CD1c-positive myeloid dendritic cell (primary cell): ENCODE results near the gene SEMA4F.
"Not testable (repeated sequence)": the region's sequence is repeated elsewhere in the genome, so short reads cannot be mapped to it uniquely, and the experiment has no call there.

Experiments used
- DNase-seq: peaks from one replicate; pipeline ENCODE4 v3.0.0-alpha.2; 2016; ENCODE audit errors: extremely low spot score

The SEMA4F gene, protein sequence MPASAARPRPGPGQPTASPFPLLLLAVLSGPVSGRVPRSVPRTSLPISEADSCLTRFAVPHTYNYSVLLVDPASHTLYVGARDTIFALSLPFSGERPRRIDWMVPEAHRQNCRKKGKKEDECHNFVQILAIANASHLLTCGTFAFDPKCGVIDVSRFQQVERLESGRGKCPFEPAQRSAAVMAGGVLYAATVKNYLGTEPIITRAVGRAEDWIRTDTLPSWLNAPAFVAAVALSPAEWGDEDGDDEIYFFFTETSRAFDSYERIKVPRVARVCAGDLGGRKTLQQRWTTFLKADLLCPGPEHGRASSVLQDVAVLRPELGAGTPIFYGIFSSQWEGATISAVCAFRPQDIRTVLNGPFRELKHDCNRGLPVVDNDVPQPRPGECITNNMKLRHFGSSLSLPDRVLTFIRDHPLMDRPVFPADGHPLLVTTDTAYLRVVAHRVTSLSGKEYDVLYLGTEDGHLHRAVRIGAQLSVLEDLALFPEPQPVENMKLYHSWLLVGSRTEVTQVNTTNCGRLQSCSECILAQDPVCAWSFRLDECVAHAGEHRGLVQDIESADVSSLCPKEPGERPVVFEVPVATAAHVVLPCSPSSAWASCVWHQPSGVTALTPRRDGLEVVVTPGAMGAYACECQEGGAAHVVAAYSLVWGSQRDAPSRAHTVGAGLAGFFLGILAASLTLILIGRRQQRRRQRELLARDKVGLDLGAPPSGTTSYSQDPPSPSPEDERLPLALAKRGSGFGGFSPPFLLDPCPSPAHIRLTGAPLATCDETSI

DNA sequence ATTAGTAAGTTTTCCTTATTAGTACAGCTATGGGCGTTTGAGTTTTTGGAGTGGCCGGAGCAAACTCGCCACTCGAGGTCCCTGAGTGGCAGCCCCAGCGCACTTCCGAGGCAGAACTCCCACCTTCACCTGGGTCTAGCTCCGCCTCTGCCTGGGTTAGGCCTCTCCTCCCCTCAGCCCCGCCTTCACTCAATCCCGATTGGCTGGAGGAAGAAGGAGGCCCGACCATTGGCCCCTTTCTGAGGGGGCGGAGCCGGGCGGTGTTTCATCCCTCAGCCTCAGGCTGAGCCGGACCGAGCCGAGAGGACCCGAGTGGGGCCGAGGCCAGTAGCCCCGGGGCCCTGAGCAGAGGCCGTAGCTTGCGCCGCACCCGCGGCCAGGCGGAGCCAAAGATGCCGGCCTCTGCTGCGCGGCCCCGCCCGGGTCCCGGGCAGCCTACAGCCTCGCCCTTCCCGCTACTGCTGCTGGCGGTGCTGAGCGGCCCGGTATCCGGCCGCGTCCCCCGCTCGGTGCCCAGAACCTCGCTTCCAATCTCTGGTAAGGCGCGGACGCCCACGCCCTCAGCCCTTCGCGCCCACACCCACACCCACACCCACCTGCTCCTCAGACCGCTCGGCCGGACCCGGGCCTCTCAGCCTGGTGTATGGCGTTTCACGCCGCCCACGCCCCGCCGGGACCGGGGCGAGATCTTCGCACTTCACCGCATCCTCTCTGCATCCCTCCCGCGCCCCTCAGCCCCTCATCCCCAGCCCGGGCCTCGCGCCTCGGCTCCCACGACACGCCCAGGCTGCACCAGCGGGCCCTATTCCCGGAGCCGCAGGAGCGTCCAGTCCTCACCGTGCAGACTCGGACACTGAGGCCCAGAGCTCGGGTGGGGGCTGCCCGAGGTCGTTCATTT, at the start of gene SEMA4F:
Gene SEMA4F, plus strand, starts transcription at position 263 of the 898 bp plus-strand sequence. Its CDS starts 130 bp downstream, at position 393.
- peak; percentile 93 for DNase-seq

DNA sequence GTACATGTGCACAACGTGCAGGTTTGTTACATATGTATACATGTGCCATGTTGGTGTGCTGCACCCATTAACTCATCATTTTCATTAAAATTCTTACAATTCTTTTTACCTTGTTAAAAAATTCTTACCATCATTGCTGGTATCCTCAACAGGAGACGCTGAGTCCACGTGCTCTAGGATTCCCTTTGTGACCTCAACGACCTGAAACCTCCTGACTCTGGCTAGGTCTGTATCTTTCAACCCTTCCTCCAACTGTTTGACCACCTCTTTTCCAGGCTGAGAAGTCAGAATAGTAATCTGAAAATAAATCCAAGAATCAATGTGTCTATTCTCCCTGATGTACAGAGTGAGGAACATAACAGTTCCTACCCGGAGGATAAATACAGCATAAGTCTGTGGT, 47.1 kb upstream of the SEMA4F start:
- DNase-seq = no peak

DNA sequence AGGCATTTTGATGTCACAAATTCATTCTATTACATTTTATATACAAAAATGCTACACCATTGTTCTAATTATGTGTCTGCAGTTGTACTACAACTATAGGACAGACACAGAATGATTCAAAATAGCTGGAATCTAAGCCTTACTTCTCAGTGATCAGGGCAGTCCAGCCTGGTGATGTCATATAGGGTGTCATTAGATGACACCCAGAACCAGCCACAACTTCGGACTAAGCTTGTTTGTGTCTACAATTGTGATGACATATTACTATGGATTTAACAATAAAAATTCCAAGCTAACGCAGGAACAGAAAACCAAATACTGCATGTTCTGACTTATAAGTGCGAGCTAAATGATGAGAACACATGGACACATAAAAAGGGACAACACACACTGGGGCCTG, 36.9 kb upstream of the SEMA4F start:
- no peak for DNase-seq

DNA sequence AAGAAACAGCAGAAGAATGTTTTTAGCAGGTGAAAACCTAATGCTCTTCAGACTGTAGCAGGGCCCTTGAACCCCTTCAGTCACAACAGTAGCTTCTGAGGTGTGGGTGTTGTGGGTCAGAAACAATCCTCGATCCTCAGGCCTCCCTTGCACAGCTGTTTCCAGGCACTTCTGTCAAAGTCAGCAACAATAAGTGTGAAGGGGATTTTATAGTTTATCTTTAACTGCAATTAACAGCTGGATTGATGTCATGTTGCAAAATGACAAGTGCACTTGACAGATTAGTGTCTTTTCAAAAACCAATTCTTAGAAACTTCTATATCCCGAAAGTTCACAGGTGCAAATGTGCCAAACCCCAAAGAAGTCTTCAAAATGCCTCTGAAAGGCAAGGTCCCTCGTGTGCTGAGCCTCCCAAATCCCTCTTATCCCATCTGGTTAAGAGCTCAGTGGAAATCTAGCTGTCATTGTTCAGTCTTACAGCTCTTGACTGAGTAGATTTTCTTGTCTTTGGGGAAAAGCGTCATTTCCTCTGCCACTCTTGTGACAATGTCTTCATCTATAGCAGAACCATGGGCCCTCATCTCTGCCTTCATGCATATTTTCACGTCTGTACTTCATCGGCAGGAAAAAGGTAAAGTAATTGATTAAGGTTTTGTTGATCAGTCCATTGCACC, 35.5 kb upstream of the SEMA4F start:
- no peak for DNase-seq

DNA sequence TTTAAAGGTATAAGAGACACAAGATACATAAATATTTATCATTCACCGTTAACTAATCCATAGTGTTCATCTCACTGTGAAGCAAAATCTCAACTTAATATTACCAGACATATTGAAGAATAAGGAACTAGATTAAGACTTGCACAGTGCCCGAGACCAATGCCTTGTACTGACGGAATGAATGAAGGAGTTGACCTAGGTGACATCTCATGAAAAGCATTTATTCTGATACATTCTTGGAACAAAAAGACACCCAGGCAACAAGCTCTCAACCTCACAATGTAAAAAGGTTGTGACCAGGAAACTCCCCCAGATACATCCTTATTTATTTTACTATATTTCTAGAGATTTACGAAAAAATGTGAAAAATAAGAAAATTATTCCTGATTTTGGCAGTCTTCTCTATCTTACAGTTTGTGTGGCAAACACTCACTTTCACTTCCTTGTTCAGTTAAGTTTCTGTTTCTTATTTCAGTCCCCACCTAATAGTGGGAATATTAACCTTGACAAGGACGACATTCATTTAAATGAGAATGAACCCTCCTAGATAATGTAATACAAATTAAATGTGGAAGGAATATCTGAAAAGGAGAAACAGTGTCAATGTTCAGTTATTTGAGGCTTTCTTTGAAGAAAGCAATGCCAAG, 34.3 kb upstream of the SEMA4F start:
- DNase-seq = peak; percentile 49

DNA sequence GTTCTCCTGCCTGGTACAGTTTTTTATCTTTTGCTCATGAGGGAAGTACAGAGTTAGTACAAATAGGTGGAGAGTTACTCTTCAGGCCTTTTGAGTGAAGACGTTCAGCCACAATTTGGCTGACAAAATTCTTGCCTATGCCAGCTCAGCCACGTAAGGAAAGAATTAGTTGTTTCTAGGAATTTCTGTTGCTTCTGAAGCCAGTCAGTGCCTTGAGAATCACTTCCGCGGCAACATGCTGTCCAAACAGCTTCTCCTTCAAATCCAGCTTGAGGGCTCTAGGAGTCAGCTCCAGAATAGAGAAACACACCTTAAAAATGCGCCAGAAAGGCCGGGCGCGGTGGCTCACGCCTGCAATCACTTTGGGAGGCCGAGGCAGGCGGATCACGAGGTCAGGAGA, 33.4 kb upstream of the SEMA4F start:
- DNase-seq = no peak

DNA sequence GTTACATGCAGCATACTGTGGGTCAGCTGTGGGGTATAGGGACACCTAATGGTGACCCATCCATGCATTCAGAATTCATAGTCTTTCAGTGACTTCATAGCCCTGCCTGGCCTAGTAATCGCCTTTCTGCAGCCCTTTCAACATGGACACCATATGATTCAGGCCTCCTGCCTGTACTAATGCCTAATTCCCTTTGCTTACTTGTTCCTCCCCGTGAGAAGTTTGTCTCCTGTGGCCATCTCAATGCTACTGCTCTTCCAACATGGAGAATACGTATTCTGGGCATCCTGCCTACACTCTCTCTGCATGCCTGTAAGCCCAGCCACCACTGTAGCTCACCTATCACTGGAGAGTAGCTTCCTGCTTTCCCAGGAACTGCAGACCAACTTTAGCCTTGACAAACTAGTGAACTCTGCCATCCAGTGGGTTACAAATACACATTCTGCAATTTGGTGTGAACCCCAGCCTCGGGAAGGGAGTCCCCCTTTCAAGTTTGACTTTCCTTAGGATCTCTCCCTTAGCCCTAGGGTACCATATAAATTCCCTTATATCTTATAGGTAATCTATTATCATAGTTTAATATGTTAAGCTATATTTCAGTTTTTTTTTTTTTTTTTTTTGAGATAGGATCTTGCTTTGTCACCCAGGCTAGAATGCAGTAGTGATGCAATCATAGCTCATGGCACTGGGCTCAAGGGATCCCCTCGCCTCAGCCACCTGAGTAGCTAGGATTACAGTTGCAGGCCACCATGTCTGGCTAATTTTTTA, 28.2 kb upstream of the SEMA4F start:
- no peak for DNase-seq

DNA sequence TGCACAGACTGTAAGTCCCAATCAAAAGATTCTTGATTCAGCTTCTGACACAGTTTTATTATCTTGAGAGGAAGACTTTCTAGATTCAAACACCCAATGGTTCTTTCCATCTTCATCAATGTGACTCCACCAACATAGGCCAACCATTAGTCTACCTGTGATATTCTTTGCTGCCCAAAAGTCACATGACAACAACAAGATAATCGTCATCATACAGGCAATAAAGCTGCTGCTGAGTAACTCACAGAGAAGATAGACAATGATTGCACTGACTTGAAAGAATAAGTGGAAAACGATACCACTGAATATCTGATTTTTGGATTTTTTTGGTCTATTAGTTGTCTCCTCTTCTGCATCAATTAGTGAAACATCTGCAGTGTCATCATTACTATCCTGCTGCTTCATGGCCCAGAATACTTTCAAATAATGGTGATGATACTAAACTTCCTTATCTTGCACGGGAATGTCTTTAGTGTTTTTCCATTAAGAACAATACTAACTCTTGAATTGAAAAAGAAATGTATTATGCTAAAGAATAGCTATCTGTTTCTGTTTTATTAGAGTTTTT, 25.4 kb upstream of the SEMA4F start:
- no peak for DNase-seq

DNA sequence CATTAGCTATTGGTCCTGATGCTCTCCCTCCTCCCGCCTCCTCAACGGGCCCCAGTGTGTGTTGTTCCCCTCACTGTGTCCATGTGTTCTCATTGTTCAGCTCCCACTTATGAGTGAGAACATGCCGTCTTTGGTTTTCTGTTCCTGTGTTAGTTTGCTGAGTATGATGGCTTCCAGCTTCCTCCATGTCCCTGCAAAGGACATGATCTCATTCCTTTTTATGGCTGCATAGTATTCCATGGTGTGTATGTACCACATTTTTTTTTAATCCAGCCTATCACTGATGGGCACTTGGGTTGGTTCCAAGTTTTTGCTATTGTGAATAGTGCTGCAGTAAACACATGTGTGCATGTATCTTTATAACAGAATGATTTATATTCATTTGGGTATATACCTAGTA, 23.6 kb upstream of the SEMA4F start:
- DNase-seq = not testable (repeated sequence)

DNA sequence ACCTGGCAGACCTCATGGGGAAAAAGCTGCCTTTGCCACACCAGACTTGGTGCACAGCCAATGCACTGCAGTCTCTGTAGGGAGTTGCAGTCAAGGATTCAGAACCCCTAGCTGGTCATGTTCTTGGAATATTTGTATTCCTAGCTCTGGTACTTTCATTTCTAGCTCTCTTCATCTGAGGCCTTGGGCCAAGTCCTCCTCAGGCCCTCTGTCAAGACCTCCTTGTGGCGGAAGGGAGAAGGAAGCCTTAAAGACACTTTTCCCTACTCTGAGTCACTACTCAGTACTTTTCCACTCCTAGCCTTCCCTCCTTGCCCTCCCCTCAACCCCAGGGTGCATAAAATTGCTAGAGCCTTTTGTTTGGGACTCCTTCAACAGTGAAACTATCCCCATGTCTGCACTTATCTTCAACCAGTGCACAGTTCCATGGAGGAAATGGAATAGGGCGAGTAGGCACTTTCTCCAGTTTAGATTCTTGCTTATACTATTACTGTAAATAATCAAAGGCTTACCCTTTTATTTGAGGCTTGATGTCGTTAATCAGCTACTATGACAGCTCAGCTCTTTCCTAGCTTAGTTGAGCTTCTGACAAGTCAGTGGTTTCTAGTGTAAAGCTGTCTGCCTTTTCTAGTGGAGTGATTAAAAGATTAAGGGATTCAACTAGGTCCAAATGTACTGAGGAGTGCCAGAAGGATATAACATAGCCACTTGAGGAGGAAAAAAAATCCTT, 21.7 kb upstream of the SEMA4F start:
- DNase-seq = no peak

DNA sequence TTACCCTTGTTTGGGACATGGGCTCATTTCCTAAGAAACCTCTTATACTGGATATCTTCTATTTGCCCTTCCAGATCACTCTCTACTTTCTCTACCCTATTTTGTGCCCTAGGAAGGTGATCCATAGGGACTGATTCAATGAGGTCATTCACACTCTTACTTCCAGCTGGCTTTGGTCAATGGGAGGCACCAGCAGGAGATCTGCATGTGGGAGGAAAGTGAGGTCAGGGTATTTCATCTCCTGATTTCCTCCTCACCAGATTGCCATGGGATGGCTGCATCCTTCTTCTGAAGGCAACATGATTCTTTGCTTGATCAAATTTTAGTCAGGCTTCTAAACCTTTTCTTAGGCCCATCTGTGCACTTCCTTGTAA, 21.1 kb upstream of the SEMA4F start:
- DNase-seq = no peak

DNA sequence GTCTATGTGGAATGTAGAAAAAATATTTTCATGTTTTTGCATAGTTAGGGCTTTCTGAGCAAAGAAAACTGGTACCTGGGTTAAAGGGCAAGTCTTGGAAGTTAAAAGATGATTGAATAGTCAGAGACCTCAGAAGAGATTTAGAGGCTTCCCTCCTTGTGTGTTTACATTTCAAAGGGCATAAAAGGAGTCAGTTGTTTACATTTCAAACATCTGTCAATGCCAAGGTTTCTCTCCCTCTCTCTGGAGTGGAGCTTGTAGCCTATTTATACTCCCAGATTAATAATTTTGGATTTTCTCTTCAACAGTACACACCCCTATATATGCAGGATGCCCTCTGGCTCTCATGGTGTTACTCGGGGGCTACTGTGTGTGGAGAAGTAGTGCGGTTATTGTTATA, 14.5 kb upstream of the SEMA4F start:
- DNase-seq = no peak

DNA sequence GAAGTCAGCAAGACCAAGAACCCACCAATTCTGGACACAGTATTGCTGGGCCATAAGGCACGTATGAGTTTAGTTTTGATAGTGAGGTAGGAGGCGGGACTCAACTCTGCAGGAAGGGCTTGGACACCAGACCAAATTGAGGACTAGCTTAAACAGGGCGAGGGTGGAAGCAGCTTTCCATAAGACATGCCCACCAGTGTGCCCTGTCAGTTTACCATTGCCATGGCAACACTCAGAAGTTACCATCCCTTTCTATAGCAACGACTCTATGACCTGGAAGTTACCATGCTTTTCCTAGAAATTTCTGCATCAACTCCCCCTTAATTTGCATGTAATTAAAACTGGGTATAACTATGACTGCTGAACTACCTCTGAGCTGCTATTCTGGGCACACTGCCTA, 8.7 kb upstream of the SEMA4F start:
- DNase-seq = no peak

DNA sequence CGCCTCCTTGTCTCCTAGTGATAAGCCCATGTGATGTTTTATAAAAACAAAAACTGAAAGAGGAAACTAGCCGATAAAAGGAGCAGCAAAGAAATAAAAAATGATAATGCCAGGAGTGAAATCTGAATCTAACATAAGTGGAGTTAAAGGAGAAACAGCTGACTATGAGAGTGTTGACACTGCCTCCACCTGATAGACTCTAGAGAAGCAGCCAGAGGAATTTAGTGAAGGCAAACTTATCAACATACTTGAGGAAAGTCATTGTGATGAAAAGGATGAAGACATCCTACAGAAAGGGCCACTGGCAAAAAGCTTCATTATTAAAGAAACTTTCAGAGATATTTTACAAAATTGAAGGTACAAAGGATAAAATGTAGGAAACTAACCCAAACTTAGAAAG, 7.8 kb upstream of the SEMA4F start:
- DNase-seq = no peak

DNA sequence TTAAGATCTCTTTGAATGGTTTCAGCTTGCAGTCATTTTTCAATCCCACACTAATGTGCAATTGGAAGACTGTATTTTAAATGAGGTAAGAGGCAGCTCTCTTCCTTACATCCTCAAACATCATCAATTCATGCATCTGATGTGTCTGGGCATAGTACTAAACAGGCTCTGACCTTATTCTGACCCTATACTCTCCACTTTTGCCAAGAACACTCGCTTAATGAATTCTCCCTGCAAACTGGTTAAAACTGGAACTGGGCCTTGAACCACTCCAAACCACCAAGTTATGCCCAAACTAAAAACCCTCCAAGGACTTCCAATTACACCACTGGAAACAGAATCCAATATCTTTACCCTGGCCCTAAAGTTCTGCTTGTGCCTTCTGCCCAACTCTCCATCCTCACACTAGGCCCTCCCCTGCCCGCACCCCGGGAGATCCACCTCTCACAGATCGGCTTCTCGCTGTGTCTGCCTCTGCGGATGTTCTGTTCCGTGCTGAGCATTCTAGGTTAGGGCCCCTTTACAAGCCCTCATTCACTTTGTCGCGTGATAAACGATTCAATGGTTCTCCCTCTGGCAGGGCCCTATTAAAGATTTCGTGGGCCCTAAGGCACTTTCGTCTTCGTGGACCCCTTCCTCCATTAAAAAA, 7.1 kb upstream of the SEMA4F start:
- no peak for DNase-seq

DNA sequence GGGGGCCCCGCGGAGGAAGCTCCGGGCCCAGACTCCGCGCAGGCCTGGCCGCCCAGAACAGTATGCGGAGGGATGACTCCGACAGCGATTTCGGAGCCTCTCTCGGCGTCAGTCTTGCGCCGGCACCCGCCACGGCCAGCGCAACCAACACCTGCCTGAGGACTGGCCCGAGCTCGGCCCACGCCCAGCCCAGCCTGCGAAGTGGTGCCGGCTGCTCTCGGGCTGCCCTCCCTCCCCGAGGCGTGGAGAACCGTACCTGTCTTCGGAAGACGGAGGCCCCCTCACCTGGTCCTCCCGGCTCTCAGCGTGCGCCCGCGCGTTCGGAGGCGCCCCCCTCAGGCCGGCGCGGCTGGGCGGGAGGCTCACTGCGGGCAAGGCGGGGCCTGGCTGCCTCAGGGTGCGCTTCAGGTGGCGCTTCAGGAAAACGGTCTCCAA, 6.0 kb upstream of the SEMA4F start, which contains the start of gene M1AP:
Gene M1AP, minus strand, starts transcription at position 322 of the 435 bp plus-strand sequence. CDS start 8,055 bp downstream, outside the sequence.
- no peak for DNase-seq

DNA sequence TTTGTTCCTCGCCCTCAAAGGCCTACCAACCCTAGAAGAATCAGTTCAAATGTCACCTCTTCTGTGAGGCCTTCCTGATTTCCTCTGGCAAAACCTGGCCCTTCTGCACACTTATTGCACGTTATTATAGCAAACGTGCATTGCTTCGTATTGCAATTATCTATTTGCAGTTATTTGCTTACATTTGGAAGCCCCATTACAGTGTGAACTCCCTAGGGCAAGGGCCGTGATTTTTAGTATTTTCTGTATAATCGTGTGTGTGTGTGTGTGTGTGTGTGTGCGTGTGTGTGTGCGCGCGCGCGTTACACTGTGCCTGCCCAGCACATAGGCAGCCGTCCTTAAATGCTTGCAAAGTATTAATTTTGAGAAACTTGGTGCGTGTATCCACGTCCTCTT, 460 bp upstream of the SEMA4F start:
- no peak for DNase-seq

DNA sequence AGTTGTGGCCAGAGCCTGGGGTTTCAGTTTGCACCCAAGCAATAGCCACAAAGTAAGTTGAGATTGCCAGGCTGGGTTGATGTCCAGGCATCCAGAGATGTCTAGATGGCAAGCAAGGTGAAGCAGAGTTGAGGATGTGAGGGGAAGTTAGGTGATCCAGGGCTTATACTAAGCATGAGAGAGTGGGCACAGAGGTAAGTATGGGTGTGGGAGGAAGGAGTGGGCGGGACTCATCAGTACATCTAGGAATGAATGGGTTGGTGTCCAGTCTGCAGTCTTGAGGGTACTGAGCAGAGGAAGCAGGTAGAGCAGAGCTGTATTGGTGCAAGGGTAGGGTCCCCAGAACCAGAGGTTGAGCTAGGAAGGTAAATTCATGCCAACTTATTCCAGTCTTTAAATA, 1.5 kb downstream of the SEMA4F start:
- no peak for DNase-seq

DNA sequence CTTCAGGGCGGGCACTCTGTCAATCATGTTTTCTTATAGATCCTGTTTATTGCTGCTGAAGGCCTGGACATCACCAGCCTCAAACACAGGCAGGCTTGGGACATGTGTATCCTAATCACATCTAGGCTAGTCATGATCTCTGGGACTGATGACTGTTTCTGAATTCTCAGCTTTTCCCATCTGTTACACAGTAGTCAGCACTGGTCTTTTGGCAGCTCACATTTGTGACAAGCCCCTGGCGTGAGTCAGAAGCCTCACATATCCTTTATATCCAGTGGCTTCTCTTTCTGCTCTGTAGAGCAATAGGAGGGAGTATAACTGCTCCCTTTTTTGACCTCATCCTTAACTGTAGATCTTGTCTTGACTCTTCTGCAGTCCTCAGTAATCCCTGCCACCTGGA, 4.5 kb downstream of the SEMA4F start:
- no peak for DNase-seq
